IMR-90 (cell line): ENCODE measurements around the gene SLC16A4. TPM values are rescaled to one million over a fixed set of nuclear protein-coding genes. Genes with fewer than 3 reads are reported as not detected.

ENCODE experiments used
- ATAC-seq: fragments of 200-7000 bp; cut with Tn5 transposase; 2 replicates; pipeline ENCODE4 v1.9.1; 2020; ENCODE audit warnings: low read depth, mild to moderate bottlenecking, moderate library complexity
- BruUV-seq: library from RNA; stranded (reverse); fragments of 400-500 nt; replicated peaks from 2 replicates; lab custom pipeline; 2021; lab: Mats Ljungman, UMichigan
- CTCF ChIA-PET: fragments of 300-600 bp; formaldehyde crosslinking; extraction: SDS; loops from one replicate; lab custom pipeline; 2021; ENCODE audit warnings: antibody characterized with exemption; lab: Yijun Ruan, JAX
- POLR2A ChIA-PET: fragments of 300-600 bp; sonication (Branson Sonifier 250); formaldehyde crosslinking; loops from one replicate; lab custom pipeline; 2022; ENCODE audit warnings: antibody characterized with exemption; ENCODE audit not compliant: unreplicated experiment; lab: Charles Lee
- DNase-seq: peaks from one replicate; pipeline ENCODE4 v3.0.0; 2013
- H2AFZ ChIP-seq: replicated peaks from 2 replicates; pipeline ENCODE3; 2013; ENCODE audit warnings: low read length, mild to moderate bottlenecking; ENCODE audit not compliant: poor library complexity
- H2AK5ac ChIP-seq: 2 replicates; pipeline ENCODE4 v1.6.1; 2013; ENCODE audit warnings: low read depth, low read length, inconsistent platforms
- H2AK9ac ChIP-seq: replicated peaks from 2 replicates; pipeline ENCODE3; 2013; ENCODE audit warnings: mild to moderate bottlenecking, low read depth, low read length, moderate library complexity; ENCODE audit not compliant: poor library complexity
- H2BK120ac ChIP-seq: 2 replicates; pipeline ENCODE4 v1.6.1; 2013; ENCODE audit warnings: low read depth, low read length, inconsistent platforms
- H2BK15ac ChIP-seq: 3 replicates; pipeline ENCODE4 v1.6.1; 2013; ENCODE audit warnings: low read depth, low read length, inconsistent platforms
- H2BK20ac ChIP-seq: 2 replicates; pipeline ENCODE4 v1.6.1; 2013; ENCODE audit warnings: low read depth, mild to moderate bottlenecking, inconsistent platforms, low read length, moderate library complexity
- H2BK5ac ChIP-seq: 2 replicates; pipeline ENCODE4 v1.6.1; 2013; ENCODE audit warnings: mild to moderate bottlenecking, low read depth, low read length, inconsistent platforms; ENCODE audit not compliant: poor library complexity, severe bottlenecking
- H3K14ac ChIP-seq: replicated peaks from 2 replicates; pipeline ENCODE4 v1.6.1; 2013; ENCODE audit warnings: low read depth, low read length, inconsistent platforms
- H3K18ac ChIP-seq: 2 replicates; pipeline ENCODE4 v1.6.1; 2013; ENCODE audit warnings: low read depth, low read length, control low read depth
- H3K23ac ChIP-seq: 2 replicates; pipeline ENCODE4 v1.6.1; 2013; ENCODE audit warnings: low read depth, low read length, inconsistent platforms
- H3K27ac ChIP-seq: 2 replicates; pipeline ENCODE4 v1.5.1; 2013; ENCODE audit warnings: mild to moderate bottlenecking, control low read depth, low read length; ENCODE audit not compliant: insufficient read depth
- H3K27me3 ChIP-seq: 2 replicates; pipeline ENCODE4 v1.6.1; 2013; ENCODE audit warnings: low read length; ENCODE audit not compliant: control insufficient read depth, insufficient read depth
- H3K36me3 ChIP-seq: 2 replicates; pipeline ENCODE4 v1.6.1; 2013; ENCODE audit warnings: low read length, mixed read lengths; ENCODE audit not compliant: control insufficient read depth, insufficient read depth
- H3K4ac ChIP-seq: 2 replicates; pipeline ENCODE4 v1.6.1; 2013; ENCODE audit warnings: low read depth, low read length, inconsistent platforms
- H3K4me1 ChIP-seq: 2 replicates; pipeline ENCODE4 v1.6.1; 2013; ENCODE audit warnings: low read length, mixed read lengths; ENCODE audit not compliant: control insufficient read depth, insufficient read depth
- H3K4me2 ChIP-seq: 2 replicates; pipeline ENCODE4 v1.6.1; 2013; ENCODE audit warnings: low read depth, mild to moderate bottlenecking, control low read depth, low read length, moderate library complexity
- H3K4me3 ChIP-seq: 2 replicates; pipeline ENCODE4 v1.5.1; 2013; ENCODE audit warnings: low read depth, mild to moderate bottlenecking, control low read depth, low read length, moderate library complexity; ENCODE audit not compliant: insufficient read depth
- H3K56ac ChIP-seq: 2 replicates; pipeline ENCODE4 v1.6.1; 2013; ENCODE audit warnings: low read length, inconsistent platforms; ENCODE audit not compliant: insufficient read depth; ENCODE audit errors: extremely low read depth
- H3K79me1 ChIP-seq, 2 experiments: 2 replicates each; pipeline ENCODE4 v1.6.1; 2013; ENCODE audit warnings: low read length in 2 of 2, inconsistent platforms in 1 of 2, low read depth in 1 of 2
- H3K9ac ChIP-seq: 2 replicates; pipeline ENCODE4 v1.6.1; 2013; ENCODE audit warnings: low read depth, low read length, control low read depth
- H3K9me1 ChIP-seq: 2 replicates; pipeline ENCODE4 v1.6.1; 2013; ENCODE audit warnings: low read length, inconsistent platforms; ENCODE audit not compliant: insufficient read depth
- H3K9me3 ChIP-seq: 2 replicates; pipeline ENCODE4 v1.6.1; 2013; ENCODE audit warnings: low read length; ENCODE audit not compliant: control insufficient read depth, insufficient read depth
- H4K20me1 ChIP-seq: 2 replicates; pipeline ENCODE4 v1.6.1; 2013; ENCODE audit warnings: low read length, inconsistent platforms; ENCODE audit not compliant: insufficient read depth
- H4K5ac ChIP-seq: 2 replicates; pipeline ENCODE4 v1.6.1; 2013; ENCODE audit warnings: mild to moderate bottlenecking, low read depth, low read length, control low read depth
- H4K8ac ChIP-seq, 2 experiments: 2 replicates each; pipeline ENCODE4 v1.6.1; 2013; ENCODE audit warnings: low read depth in 2 of 2, low read length in 2 of 2, control low read depth in 1 of 2, inconsistent platforms in 1 of 2
- H4K91ac ChIP-seq: 2 replicates; pipeline ENCODE4 v1.6.1; 2013; ENCODE audit warnings: low read depth, low read length, inconsistent platforms; ENCODE audit not compliant: insufficient read depth
- RCOR1 ChIP-seq: IDR thresholded peaks from 2 replicates; pipeline ENCODE4 v1.6.1; 2012; ENCODE audit warnings: mild to moderate bottlenecking, low read length, improper control_type of control experiment; ENCODE audit not compliant: insufficient replicate concordance
- WGBS, 2 experiments: methylation state at CpG; one replicate each; pipeline versions ENCODE4 v1.1.5 to v1.1.7; 2013; ENCODE audit warnings: missing lambda C conversion rate in 2 of 2; ENCODE audit not compliant: insufficient read length in 1 of 2; ENCODE audit errors: extremely low coverage in 2 of 2; 5-methylcytosine and 5-hydroxymethylcytosine counted together
- dilution Hi-C: fragments of 300-500 bp; cut with HindIII; formaldehyde crosslinking; loops from one replicate; pipeline ENCODE4 v1.14.3; 2018; ENCODE audit warnings: low sequenced_read_pairs; ENCODE audit not compliant: unreplicated experiment
- in situ Hi-C: fragments of 300-500 bp; cut with MboI; formaldehyde crosslinking; loops from 3 replicates; pipeline ENCODE4 v1.14.3; 2019; ENCODE audit warnings: low sequenced_read_pairs, inconsistent platforms, mixed read lengths
- intact Hi-C: fragments of 100-400 bp; cut with micrococcal nuclease; formaldehyde crosslinking; loops from 2 replicates; pipeline ENCODE4 v1.10.0; 2022
- polyA plus RNA-seq, 3 experiments: library from polyadenylated mRNA; depleted of rRNA; stranded (reverse); fragments of >200 nt; gene quantifications; 2 replicates each; pipeline ENCODE4 v1.2.3, GENCODE V29; 2012; ENCODE audit warnings: low replicate concordance in 1 of 3
- total RNA-seq: library from RNA; depleted of rRNA; stranded (reverse); fragments of >200 nt; gene quantifications from 2 replicates; pipeline ENCODE4 v1.2.3, GENCODE V29; 2012
- TF ChIP-seq, protein P1 (sequence below): conservative IDR thresholded peaks from 2 replicates; pipeline ENCODE4 v1.5.1; 2012; ENCODE audit warnings: mild to moderate bottlenecking, low read depth, low read length, improper control_type of control experiment

The SLC16A4 gene
- total and polyA plus RNA-seq, 2 of the 4 experiments (the other 2 are of a cell fraction), result 27.7 to 65.2 TPM

DNA sequence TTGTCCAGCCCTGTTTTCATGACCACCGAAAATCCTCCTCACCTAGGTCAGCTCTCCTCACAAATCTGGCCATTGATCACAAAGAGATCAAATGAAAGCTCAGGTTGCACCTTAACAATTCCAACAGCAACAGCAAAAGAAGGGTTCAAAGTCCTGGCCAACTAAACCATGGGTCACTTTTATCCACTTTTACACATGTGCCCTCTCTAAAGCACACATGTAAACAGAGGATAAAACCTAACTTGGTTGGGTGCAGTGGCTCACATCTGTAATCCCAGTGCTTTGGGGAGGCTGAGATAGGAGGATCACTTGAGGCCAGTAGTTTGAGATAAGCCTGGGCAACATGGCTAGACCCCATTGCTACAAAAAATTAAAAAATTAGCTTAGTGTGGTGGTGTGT, 55.6 kb downstream of the SLC16A4 start:
- H3K27ac ChIP-seq, result no peak overlapping the region
- no peak overlapping the region for H4K5ac ChIP-seq
- no peak overlapping the region for H2BK15ac ChIP-seq
- no peak overlapping the region for H2BK120ac ChIP-seq
- in situ Hi-C loops (loop anchor here (10.0 kb wide), 1 partner anchor 130 kb away; no protein-coding TSS in a partner anchor), dilution Hi-C loops (no loop called here), intact Hi-C loops (no loop called here)
- H2AK9ac ChIP-seq, result no peak overlapping the region
- no peak overlapping the region for H2AK5ac ChIP-seq
- CTCF ChIA-PET, result interaction anchor here (1.0 kb wide), 1 partner anchor 138 kb away, joined by 3 read pairs; no protein-coding TSS in a partner anchor
- H3K4me1 ChIP-seq, result peaks cover under 1% of the 10 kb centered on the region; the same call in 1 of the 2 replicates
- 60% methylated on average over 1 of the region's 1 CpG; no CpG with 5 or more reads in 1 of the 2 experiments for WGBS, 2 experiments
- H3K4me3 ChIP-seq, result no peak overlapping the region
- H2BK20ac ChIP-seq, result no peak overlapping the region
- H3K56ac ChIP-seq, result no peak overlapping the region
- H3K9me3 ChIP-seq, result no peaks in the 10 kb centered on the region
- TF ChIP-seq RCOR1, result no peak
- TF ChIP-seq, protein P1, sequence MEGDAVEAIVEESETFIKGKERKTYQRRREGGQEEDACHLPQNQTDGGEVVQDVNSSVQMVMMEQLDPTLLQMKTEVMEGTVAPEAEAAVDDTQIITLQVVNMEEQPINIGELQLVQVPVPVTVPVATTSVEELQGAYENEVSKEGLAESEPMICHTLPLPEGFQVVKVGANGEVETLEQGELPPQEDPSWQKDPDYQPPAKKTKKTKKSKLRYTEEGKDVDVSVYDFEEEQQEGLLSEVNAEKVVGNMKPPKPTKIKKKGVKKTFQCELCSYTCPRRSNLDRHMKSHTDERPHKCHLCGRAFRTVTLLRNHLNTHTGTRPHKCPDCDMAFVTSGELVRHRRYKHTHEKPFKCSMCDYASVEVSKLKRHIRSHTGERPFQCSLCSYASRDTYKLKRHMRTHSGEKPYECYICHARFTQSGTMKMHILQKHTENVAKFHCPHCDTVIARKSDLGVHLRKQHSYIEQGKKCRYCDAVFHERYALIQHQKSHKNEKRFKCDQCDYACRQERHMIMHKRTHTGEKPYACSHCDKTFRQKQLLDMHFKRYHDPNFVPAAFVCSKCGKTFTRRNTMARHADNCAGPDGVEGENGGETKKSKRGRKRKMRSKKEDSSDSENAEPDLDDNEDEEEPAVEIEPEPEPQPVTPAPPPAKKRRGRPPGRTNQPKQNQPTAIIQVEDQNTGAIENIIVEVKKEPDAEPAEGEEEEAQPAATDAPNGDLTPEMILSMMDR, result no peak
- no peak overlapping the region for H2AFZ ChIP-seq
- DNase-seq (no peak), ATAC-seq (no peak)
- H3K4me2 ChIP-seq, result no peak overlapping the region
- no peaks in the 10 kb centered on the region for H3K27me3 ChIP-seq
- H3K9me1 ChIP-seq, result no peaks in the 10 kb centered on the region
- H3K36me3 ChIP-seq, result peaks cover under 1% of the 10 kb centered on the region; the same call in 1 of the 2 replicates
- BruUV-seq, result no TSS peak
- H4K20me1 ChIP-seq, result peaks cover 9% of the 10 kb centered on the region
- H3K18ac ChIP-seq, result no peak overlapping the region
- H3K79me1 ChIP-seq, result peaks cover 0 to 16% of the 10 kb centered on the region in 2 experiments; a peak in 1 of 4 replicates
- no peak overlapping the region for H3K4ac ChIP-seq
- H2BK5ac ChIP-seq, result no peak overlapping the region
- no peak overlapping the region for H3K14ac ChIP-seq
- H3K9ac ChIP-seq, result no peak overlapping the region
- H3K23ac ChIP-seq, result no peak overlapping the region
- H4K8ac ChIP-seq, result no peak overlapping the region
- POLR2A ChIA-PET, result no interaction called here
- no peak overlapping the region for H4K91ac ChIP-seq
